Medulla oblongata (tissue), 1 donor: Measurements from ENCODE around the gene RBM24.

Experiments used
- DNase-seq: peaks from one replicate; pipeline ENCODE4 v3.0.0-alpha.2; 2015; ENCODE audit errors: extremely low spot score

The RBM24 gene

GRCh38 chr6:17341891-17342290 is 60.7 kb downstream of the RBM24 start:
- no peak for DNase-seq

- DNase-seq, result no peak
Measured at GRCh38 chr6:17343215-17343614, 62.1 kb downstream of the RBM24 start.
